ENCODE data around the gene OR2T8. TPM values are rescaled to one million over a fixed set of nuclear protein-coding genes. Genes with fewer than 3 reads are reported as not detected.

OR2T8 gene
- total RNA-seq, 2 donors from 2014 or later, result not detected

DNA sequence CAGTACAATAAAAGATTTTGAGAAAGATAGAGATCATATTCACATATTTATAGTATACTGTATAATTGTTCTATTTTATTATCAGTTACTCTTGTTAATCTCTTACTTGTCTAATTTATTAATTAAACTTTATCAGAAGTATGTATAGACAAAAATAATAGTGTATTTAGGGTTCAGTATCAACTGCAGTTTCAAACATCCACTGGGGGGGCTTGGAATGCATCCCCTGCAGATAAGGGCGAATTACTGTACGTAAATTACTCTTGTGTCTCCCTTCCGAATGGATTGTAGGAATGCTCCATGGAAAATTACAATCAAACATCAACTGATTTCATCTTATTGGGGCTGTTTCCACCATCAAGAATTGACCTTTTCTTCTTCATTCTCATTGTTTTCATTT is 28.5 kb downstream of the OR2T8 start, which contains the start of gene OR2L8:
Gene OR2L8, plus strand, starts transcription at position 301 of the 400 bp plus-strand sequence. Its CDS starts 0 bp downstream, at position 301.
- H3K36me3 ChIP-seq (replicated peaks in 1 of 2; ENCODE audit: insufficient read depth in 1 of 2, low read depth in 2 of 2), result no peaks in the 10 kb centered on the region

DNA sequence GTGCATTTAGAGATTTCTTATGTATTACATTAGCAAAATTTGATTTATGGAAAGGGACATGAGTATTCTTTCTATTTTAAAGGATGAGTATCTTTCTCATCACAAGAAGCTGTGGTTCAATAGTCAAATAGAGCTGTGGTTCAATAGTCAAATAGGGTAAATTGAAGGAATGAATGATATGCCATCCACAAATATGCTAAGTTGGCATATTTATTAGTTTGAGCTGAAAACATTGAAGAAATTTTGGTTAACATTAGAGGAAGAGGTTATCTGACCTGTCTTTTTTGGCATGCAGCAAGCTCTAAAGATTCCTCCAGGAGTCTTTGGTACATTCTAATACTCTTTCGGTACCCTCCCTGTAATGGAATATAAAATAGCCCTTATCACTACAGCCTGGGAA is 33.4 kb downstream of the OR2T8 start:
- Histone ChIP-seq H3K9me3 (no peaks in the 10 kb centered on the region), H3K27ac (no peak overlapping the region), H3K27me3 (no peaks in the 10 kb centered on the region), H3K4me3 (no peak overlapping the region), H3K36me3 (replicated peaks in 1 of 2; ENCODE audit: insufficient read depth in 1 of 2, low read depth in 2 of 2) (no peaks in the 10 kb centered on the region), H3K4me1 (no peaks in the 10 kb centered on the region)
- WGBS, 2 donors, result 77 to 79% methylated on average over 1 of the region's 1 CpG
- ATAC-seq, result no peak
- intact Hi-C loops (cut with DNase I), result no loop called here
- no peak for DNase-seq
- no peak for TF ChIP-seq POLR2A (IDR thresholded peaks at IDR 0.05)
- TF ChIP-seq, protein P1, sequence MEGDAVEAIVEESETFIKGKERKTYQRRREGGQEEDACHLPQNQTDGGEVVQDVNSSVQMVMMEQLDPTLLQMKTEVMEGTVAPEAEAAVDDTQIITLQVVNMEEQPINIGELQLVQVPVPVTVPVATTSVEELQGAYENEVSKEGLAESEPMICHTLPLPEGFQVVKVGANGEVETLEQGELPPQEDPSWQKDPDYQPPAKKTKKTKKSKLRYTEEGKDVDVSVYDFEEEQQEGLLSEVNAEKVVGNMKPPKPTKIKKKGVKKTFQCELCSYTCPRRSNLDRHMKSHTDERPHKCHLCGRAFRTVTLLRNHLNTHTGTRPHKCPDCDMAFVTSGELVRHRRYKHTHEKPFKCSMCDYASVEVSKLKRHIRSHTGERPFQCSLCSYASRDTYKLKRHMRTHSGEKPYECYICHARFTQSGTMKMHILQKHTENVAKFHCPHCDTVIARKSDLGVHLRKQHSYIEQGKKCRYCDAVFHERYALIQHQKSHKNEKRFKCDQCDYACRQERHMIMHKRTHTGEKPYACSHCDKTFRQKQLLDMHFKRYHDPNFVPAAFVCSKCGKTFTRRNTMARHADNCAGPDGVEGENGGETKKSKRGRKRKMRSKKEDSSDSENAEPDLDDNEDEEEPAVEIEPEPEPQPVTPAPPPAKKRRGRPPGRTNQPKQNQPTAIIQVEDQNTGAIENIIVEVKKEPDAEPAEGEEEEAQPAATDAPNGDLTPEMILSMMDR (IDR thresholded peaks at IDR 0.05), result no peak

More for the DNA sequence above, 28.5 kb downstream of the OR2T8 start, which contains the start of gene OR2L8:
- H3K4me1 ChIP-seq, result no peaks in the 10 kb centered on the region
- no peak for ATAC-seq
- intact Hi-C loops (cut with DNase I), result no loop called here
- no peak within 1 kb of the TSS for H3K4me3 ChIP-seq
- no peaks in the 10 kb centered on the region for H3K27me3 ChIP-seq
- no peak within 1 kb of the TSS for H3K27ac ChIP-seq
- no peaks in the 10 kb centered on the region for H3K9me3 ChIP-seq
- no peak for DNase-seq
- WGBS, 2 donors, result 45 to 52% methylated on average over 3 of the region's 3 CpGs
- TF ChIP-seq, protein P1 (IDR thresholded peaks at IDR 0.05), result no peak

DNA sequence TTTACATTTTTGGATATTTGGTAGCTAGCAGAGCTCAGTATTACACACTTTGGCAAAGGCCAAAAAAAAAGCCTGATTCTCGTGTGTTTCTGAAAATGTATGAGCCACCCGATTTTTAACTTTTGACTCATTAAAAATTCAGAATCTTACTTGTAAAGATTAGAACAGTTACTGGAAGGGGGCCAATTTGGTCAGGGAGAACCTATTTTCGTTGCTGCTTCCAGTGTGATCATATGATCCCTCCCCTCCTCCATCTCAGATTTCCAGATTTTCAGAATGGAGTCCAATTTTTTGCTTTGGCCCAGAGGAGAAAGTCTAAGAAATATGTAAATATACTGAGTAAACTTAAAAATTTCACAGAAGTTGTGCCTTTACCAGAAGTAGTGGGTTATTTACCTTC is 41.7 kb downstream of the OR2T8 start:
- ATAC-seq (no peak), DNase-seq (no peak)
- Histone ChIP-seq H3K9me3 (no peaks in the 10 kb centered on the region), H3K27ac (no peak overlapping the region), H3K4me1 (no peaks in the 10 kb centered on the region), H3K36me3 (replicated peaks in 1 of 2; ENCODE audit: insufficient read depth in 1 of 2, low read depth in 2 of 2) (no peaks in the 10 kb centered on the region), H3K4me3 (no peak overlapping the region), H3K27me3 (no peaks in the 10 kb centered on the region)
- intact Hi-C loops (cut with DNase I), result no loop called here
- TF ChIP-seq POLR2A (IDR thresholded peaks at IDR 0.05), result no peak
- TF ChIP-seq, protein P1 (IDR thresholded peaks at IDR 0.05), result no peak
- WGBS, 2 donors, result 6 to 20% methylated on average over 3 of the region's 3 CpGs

GRCh38 chr1:247962911-247963588 is 43.0 kb downstream of the OR2T8 start:
- ATAC-seq, result no peak

More at GRCh38 chr1:247962911-247963588, 43.0 kb downstream of the OR2T8 start:
- intact Hi-C loops (cut with DNase I), result no loop called here
- Histone ChIP-seq H3K4me3 (no peak overlapping the region), H3K27me3 (no peaks in the 10 kb centered on the region), H3K4me1 (no peaks in the 10 kb centered on the region), H3K27ac (no peak overlapping the region), H3K9me3 (no peaks in the 10 kb centered on the region), H3K36me3 (replicated peaks in 1 of 2; ENCODE audit: insufficient read depth in 1 of 2, low read depth in 2 of 2) (no peaks in the 10 kb centered on the region)
- WGBS, 2 donors, result 32 to 53% methylated on average over 4 of the region's 4 CpGs
- TF ChIP-seq POLR2A (IDR thresholded peaks at IDR 0.05), result no peak
- TF ChIP-seq, protein P1 (IDR thresholded peaks at IDR 0.05), result no peak
- DNase-seq, result no peak
